GM19193 (cell line): ENCODE data around the gene GABBR2.

ENCODE experiments used
- POLR2A ChIP-seq: IDR thresholded peaks from 4 replicates; pipeline ENCODE4 v1.6.1; 2011; ENCODE audit not compliant: insufficient read depth, insufficient read length; ENCODE audit errors: extremely low read depth

Gene GABBR2

DNA sequence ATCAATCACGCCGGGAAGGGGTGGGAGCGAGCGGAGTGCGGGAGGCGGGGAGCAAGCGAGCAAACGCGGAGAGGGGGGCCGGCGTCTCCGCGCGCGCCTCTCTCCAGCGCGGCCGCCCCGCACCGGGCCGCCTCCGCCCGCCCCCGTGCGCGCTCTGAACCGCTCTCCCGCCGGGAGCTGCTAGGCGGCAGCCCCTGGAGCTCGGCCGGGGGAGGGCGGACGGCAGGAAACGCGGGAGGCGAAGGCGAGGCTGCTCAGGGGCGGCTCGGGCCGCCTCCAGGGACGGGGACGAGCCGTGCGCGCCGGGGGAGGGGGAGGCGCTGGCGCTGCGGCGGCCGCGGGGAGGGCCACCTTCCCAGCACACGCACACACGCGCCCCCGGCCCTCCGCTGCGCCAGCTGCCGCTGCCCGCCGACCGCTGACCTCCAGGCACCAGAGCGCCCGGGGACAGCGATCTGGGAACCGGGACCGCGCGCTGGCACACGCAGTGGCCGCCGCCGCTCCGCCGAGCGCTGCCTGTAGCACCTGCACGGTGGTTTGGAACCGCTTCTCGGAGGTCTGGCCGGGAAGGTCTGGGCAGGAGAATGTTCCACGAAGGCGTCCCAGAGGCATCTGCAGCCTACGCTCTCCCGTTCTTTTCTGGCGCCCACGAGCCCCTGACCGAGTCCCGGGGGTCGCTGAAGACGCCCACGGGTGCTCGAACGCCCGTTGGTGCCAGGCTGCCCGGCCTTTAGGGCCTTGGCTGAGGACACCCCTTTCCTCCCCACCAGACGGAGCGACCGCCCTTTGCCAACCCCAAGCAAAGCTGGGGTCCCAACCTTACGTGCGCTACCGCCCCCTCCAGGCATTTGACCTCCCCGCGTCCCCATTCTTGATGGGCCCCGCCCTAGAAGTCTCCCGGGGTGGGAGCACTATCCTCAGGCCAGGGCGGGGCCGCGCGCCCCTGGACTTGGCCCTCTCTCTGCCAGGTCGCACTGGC lies at the start of gene GABBR2:
GABBR2 (minus strand) TSS at position 3 of the 979 bp plus-strand sequence. CDS start 198 bp downstream, outside the sequence.
- no peak for TF ChIP-seq POLR2A

- TF ChIP-seq POLR2A = no peak
Observed at GRCh38 chr9:98755006-98755618, 46.4 kb upstream of the GABBR2 start.

- TF ChIP-seq POLR2A = no peak
Observed at GRCh38 chr9:98751210-98751609, 42.5 kb upstream of the GABBR2 start.

GRCh38 chr9:98750364-98751060 lies 41.8 kb upstream of the GABBR2 start:
- TF ChIP-seq POLR2A = no peak

DNA sequence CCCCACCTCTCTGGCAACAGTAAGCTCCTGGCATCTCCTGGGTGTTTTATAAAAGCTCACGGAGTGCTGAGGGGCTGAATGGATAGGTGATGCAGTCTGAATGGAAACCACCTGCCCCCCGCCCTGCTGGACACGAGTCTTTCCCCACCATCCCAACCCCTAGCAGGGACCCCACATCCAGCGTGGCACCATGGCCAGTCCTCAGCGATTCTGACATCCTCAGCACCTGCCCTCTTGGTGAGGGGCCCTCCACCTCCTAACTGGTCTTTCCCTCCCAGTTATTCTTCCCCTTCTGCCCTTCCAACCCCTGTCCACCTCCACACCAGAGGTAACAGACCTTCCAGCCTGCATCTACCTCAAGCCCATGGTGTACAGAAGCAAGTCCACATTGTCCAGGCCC lies 38.7 kb upstream of the GABBR2 start:
- no peak for TF ChIP-seq POLR2A

- no peak for TF ChIP-seq POLR2A
Observed at GRCh38 chr9:98745470-98745869, 36.7 kb upstream of the GABBR2 start.

- TF ChIP-seq POLR2A = no peak
Observed at GRCh38 chr9:98743818-98744611, 35.3 kb upstream of the GABBR2 start.

DNA sequence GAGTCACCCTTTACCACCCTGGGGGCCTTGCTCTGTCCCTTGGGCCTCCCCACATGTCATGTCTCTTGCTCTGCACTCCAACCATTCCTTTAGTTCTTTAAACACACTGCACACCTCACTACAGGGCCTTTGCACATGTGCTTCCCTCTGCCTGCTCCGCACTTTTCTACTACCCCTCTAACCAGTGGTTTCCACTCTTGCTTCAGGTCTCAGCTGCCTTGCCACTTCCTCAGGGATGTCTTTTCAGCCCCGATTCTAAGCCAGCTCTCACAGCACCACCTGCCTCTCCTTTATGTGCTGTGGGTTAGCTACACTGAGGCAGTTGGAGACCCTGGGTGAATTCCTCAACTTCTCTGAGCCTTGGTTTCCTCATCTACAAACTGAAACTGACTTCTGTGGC lies 34.6 kb upstream of the GABBR2 start:
- TF ChIP-seq POLR2A = no peak

- TF ChIP-seq POLR2A = no peak
Observed at GRCh38 chr9:98742325-98743280, 33.9 kb upstream of the GABBR2 start.

DNA sequence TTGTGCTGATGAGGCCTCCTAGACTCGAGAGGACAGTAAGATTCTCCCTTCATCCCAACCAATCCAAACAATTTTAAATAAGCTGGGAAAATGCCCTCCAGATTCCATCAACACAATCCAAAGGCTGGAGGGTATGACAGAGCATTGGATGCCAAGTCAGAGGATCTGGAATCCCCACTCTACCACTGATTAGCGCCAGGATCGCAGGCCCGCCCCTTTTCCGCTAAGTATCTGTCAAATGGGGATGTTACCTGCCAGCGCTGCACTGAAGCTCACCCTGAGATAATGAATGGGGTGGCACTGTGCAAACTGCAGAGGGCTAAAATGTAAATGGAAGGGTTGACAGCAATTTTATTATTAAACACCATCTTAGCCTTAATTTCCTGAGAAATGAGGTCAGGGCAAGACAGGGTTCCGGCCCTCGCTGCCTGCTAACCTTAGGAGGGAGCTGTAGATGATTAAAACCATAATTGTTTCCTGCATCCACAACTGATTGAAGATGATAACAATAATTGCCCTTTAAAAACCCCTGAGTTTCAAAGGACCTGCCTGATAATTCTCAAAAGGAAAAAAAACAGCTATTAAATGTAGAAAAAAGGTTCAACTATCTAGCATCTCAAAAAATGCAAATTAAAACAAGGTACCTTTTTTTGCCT lies 31.6 kb upstream of the GABBR2 start:
- no peak for TF ChIP-seq POLR2A

GRCh38 chr9:98738741-98739140 lies 30.0 kb upstream of the GABBR2 start:
- TF ChIP-seq POLR2A = no peak

DNA sequence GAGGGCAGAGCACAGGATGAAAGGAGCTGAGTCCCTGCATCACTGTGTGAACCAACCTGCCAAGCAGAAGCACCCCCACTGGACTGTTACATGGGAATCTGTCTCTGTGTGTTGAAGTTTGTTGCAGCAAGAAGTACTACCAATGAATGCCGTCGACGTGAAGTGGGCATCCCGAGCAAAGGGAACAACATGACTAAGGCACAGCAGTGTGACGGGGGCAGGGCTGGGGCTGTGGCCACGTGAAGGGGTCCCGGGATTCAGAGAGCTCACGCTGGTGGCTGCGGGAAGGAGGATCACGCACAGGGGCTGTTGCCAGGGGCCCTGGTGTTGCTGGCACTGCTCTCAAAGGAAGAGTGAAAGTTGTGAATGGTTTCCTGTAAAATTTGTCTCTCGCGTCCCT lies 27.5 kb upstream of the GABBR2 start:
- TF ChIP-seq POLR2A = no peak

- no peak for TF ChIP-seq POLR2A
Observed at GRCh38 chr9:98732801-98733200, 24.1 kb upstream of the GABBR2 start.
